CD14-positive monocyte (primary cell): Measurements from ENCODE around the gene ABI1. TPM values are rescaled to one million over a fixed set of nuclear protein-coding genes. Genes with fewer than 3 reads are reported as not detected.
A peak's percentile ranks its signal among the peaks of the same experiment; 100 is the strongest.

ENCODE experiments used
- DNase-seq, 3 donors: peaks; one replicate each; pipeline ENCODE4 v3.0.0-alpha.2; 2011 to 2022
- H2AFZ ChIP-seq: 2 replicates; pipeline ENCODE4 v1.6.0; 2012; ENCODE audit warnings: mild to moderate bottlenecking, low read depth, low read length, inconsistent platforms; ENCODE audit not compliant: insufficient read depth, poor library complexity, severe bottlenecking
- H3K27ac ChIP-seq, 2 donors: 1 replicate in 1 of 2; 2 replicates in 1 of 2; pipeline ENCODE4 v1.5.1; 2012 to 2013; ENCODE audit warnings: low read length in 2 of 2, control low read depth in 1 of 2, inconsistent platforms in 1 of 2, low read depth in 1 of 2, mild to moderate bottlenecking in 1 of 2
- H3K27me3 ChIP-seq, 2 donors: one replicate each; pipeline versions ENCODE4 v1.6.0 to v1.6.1; 2011 to 2013; ENCODE audit warnings: low read length in 2 of 2; ENCODE audit not compliant: control insufficient read depth in 2 of 2, insufficient read depth in 2 of 2
- H3K36me3 ChIP-seq, 2 donors: replicated peaks in 1 of 2; 1 replicate in 1 of 2; 2 replicates in 1 of 2; pipeline versions ENCODE4 v1.5.1 to v1.6.1; 2012 to 2013; ENCODE audit warnings: low read length in 2 of 2, control low read depth in 1 of 2, inconsistent platforms in 1 of 2, mild to moderate bottlenecking in 1 of 2; ENCODE audit not compliant: insufficient read depth in 2 of 2, control insufficient read depth in 1 of 2
- H3K4me1 ChIP-seq, 2 donors: 1 replicate in 1 of 2; 2 replicates in 1 of 2; pipeline versions ENCODE4 v1.5.1 to v1.6.1; 2012 to 2013; ENCODE audit warnings: low read length in 2 of 2, control low read depth in 1 of 2, inconsistent platforms in 1 of 2, mild to moderate bottlenecking in 1 of 2, moderate library complexity in 1 of 2; ENCODE audit not compliant: insufficient read depth in 2 of 2, control insufficient read depth in 1 of 2
- H3K4me2 ChIP-seq: replicated peaks from 2 replicates; pipeline ENCODE3; 2012; ENCODE audit warnings: low read length, moderate library complexity, mild to moderate bottlenecking; ENCODE audit not compliant: poor library complexity, severe bottlenecking; ENCODE audit errors: extremely low read depth
- H3K4me3 ChIP-seq, 3 experiments: fragments of 200-600 bp in 1 of 3; sonication (generic) in 1 of 3; replicated peaks in 1 of 3; 1 replicate in 2 of 3; 2 replicates in 1 of 3; pipeline ENCODE4 v1.5.1; 2011 to 2013; ENCODE audit warnings: low read length in 3 of 3, mild to moderate bottlenecking in 3 of 3, control low read depth in 2 of 3, low read depth in 2 of 3, inconsistent platforms in 1 of 3, moderate library complexity in 1 of 3
- H3K79me2 ChIP-seq: 2 replicates; pipeline ENCODE4 v1.6.0; 2012; ENCODE audit warnings: mild to moderate bottlenecking, control low read depth, inconsistent platforms, low read length, moderate library complexity; ENCODE audit not compliant: insufficient read depth
- H3K9ac ChIP-seq: 2 replicates; pipeline ENCODE4 v1.6.0; 2017; ENCODE audit warnings: low read length, mild to moderate bottlenecking; ENCODE audit not compliant: insufficient read depth, poor library complexity, severe bottlenecking
- H3K9me3 ChIP-seq, 2 donors: replicated peaks in 1 of 2; 1 replicate in 1 of 2; 2 replicates in 1 of 2; pipeline versions ENCODE4 v1.5.1 to v1.6.1; 2012 to 2013; ENCODE audit warnings: low read length in 2 of 2, control low read depth in 1 of 2; ENCODE audit not compliant: control insufficient read depth in 1 of 2, insufficient read depth in 1 of 2
- H4K20me1 ChIP-seq: 2 replicates; pipeline ENCODE4 v1.6.0; 2012; ENCODE audit warnings: mild to moderate bottlenecking, low read length, control low read depth, moderate library complexity; ENCODE audit not compliant: insufficient read depth
- H3K27ac Mint-ChIP-seq, 7 donors: one replicate each; pipeline ENCODE4 v1.8.0; 2020; ENCODE audit warnings: mild to moderate bottlenecking in 7 of 7, mixed read lengths in 7 of 7, moderate library complexity in 6 of 7, inconsistent platforms in 2 of 7
- H3K27me3 Mint-ChIP-seq, 3 donors: one replicate each; pipeline ENCODE4 v1.8.0; 2021 to 2022; ENCODE audit warnings: low read depth in 3 of 3, mild to moderate bottlenecking in 3 of 3, mixed read lengths in 3 of 3, moderate library complexity in 3 of 3, inconsistent platforms in 1 of 3
- H3K36me3 Mint-ChIP-seq, 2 donors: one replicate each; pipeline ENCODE4 v1.8.0; 2020; ENCODE audit warnings: mixed read lengths in 2 of 2, inconsistent platforms in 1 of 2, mild to moderate bottlenecking in 1 of 2
- H3K4me1 Mint-ChIP-seq: one replicate; pipeline ENCODE4 v1.8.0; 2020; ENCODE audit warnings: mild to moderate bottlenecking, mixed read lengths
- H3K4me3 Mint-ChIP-seq, 2 donors: one replicate each; pipeline ENCODE4 v1.8.0; 2020; ENCODE audit warnings: mild to moderate bottlenecking in 2 of 2, mixed read lengths in 2 of 2, moderate library complexity in 1 of 2
- H3K9me3 Mint-ChIP-seq, 7 donors: one replicate each; pipeline ENCODE4 v1.8.0; 2020 to 2022; ENCODE audit warnings: mixed read lengths in 7 of 7, mild to moderate bottlenecking in 6 of 7, moderate library complexity in 6 of 7, inconsistent platforms in 2 of 7
- WGBS: methylation state at CpG from one replicate; pipeline ENCODE4 v1.1.5; 2013; ENCODE audit warnings: missing lambda C conversion rate; ENCODE audit not compliant: insufficient coverage; 5-methylcytosine and 5-hydroxymethylcytosine counted together
- intact Hi-C, 2 donors: fragments of 100-400 bp; cut with micrococcal nuclease; formaldehyde crosslinking; loops; one replicate each; pipeline versions ENCODE4 v1.15.0 to v1.15.1; 2023
- polyA plus RNA-seq, 3 donors: library from polyadenylated mRNA; depleted of rRNA in 1 of 3; unstranded in 2 of 3; stranded (reverse) in 1 of 3; fragments of 300-500 nt in 2 of 3; fragments of >200 nt in 1 of 3; fragmentation: Illumina TruSeq in 2 of 3; gene quantifications; 1 replicate in 2 of 3; 2 replicates in 1 of 3; pipeline ENCODE4 v1.2.3, GENCODE V29; 2012 to 2021
- TF ChIP-seq, protein P1 (sequence below): fragments of 200-600 bp; IDR thresholded peaks from one replicate; pipeline ENCODE4 v1.8.0; 2022; ENCODE audit warnings: antibody characterized with exemption, mild to moderate bottlenecking

The ABI1 gene
- polyA plus RNA-seq, 3 donors = 39.8 to 77.2 (median 61.5) TPM

DNA sequence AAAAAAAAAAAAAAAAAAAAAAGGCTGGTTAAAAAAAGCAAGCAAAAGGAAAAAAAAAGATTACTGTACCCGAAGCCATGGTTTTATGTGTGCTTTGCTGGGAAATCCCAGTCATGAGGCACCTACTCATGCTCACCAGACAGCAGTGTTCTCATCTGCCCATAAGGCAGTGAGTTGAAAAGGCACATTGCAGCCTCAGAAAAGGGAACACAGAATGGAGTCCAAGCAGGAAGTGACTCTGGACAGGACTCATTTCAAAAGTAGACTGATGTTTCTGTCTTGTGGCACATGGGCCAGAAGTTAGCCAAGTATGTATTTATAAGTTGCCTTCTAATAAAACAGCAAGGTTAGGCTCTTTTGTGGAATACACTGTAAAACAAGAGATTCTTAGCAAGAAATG lies 123.0 kb downstream of the ABI1 start:
- Histone ChIP-seq H3K27me3 (no peaks in the 10 kb centered on the region), H3K79me2 (no peaks in the 10 kb centered on the region), H3K27ac (peak overlapping the region; percentile 63 to 81), H3K4me2 (no peak overlapping the region), H4K20me1 (peaks cover under 1% of the 10 kb centered on the region), H3K9ac (no peak overlapping the region), H3K4me3 (no peak overlapping the region), H3K9me3 (no peaks in the 10 kb centered on the region), H2AFZ (no peak overlapping the region), H3K4me1 (peaks cover 4 to 7% of the 10 kb centered on the region in 2 donors), H3K36me3 (peaks cover 71 to 96% of the 10 kb centered on the region in 2 donors)
- Mint-ChIP-seq H3K27me3 (no peaks in the 10 kb centered on the region), H3K36me3 (peaks cover 76 to 94% of the 10 kb centered on the region in 2 donors), H3K4me1 (peaks cover 5% of the 10 kb centered on the region), H3K4me3 (no peak overlapping the region), H3K27ac (peak overlapping the region; percentile 80 to 90 (median 85)), H3K9me3 (no peaks in the 10 kb centered on the region)
- peak; percentile 74 to 96 (median 82) for DNase-seq
- intact Hi-C loops = no loop called here
- no CpG with 5 or more reads among the region's 1 CpG for WGBS
- TF ChIP-seq, protein P1, sequence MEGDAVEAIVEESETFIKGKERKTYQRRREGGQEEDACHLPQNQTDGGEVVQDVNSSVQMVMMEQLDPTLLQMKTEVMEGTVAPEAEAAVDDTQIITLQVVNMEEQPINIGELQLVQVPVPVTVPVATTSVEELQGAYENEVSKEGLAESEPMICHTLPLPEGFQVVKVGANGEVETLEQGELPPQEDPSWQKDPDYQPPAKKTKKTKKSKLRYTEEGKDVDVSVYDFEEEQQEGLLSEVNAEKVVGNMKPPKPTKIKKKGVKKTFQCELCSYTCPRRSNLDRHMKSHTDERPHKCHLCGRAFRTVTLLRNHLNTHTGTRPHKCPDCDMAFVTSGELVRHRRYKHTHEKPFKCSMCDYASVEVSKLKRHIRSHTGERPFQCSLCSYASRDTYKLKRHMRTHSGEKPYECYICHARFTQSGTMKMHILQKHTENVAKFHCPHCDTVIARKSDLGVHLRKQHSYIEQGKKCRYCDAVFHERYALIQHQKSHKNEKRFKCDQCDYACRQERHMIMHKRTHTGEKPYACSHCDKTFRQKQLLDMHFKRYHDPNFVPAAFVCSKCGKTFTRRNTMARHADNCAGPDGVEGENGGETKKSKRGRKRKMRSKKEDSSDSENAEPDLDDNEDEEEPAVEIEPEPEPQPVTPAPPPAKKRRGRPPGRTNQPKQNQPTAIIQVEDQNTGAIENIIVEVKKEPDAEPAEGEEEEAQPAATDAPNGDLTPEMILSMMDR = no peak

DNA sequence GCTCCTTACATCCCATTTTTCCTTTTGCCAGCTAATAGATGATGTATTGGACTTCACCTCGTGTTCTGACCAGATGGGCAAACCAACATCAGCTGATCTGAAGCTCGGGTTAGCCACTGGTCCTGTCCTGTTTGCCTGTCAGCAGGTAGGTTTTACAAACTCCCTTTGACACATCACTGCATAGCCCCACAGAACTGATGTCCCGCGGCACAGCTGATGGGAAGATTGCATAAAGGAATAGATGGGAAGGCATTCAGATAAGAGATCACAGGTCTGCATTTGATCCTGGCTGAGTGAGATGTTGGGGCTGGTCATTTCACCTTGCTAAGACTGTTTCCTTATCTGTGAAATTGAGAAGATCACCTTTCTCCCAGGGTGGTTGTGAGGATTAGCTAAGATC lies 125.3 kb downstream of the ABI1 start:
- Histone ChIP-seq H3K79me2 (no peaks in the 10 kb centered on the region), H2AFZ (no peak overlapping the region), H3K27ac (peak overlapping the region in 1 of 2 donors; percentile 81), H3K27me3 (no peaks in the 10 kb centered on the region), H3K9ac (no peak overlapping the region), H3K36me3 (peaks cover 73 to 94% of the 10 kb centered on the region in 2 donors), H4K20me1 (no peaks in the 10 kb centered on the region), H3K9me3 (no peaks in the 10 kb centered on the region), H3K4me2 (no peak overlapping the region), H3K4me3 (no peak overlapping the region), H3K4me1 (peaks cover 4 to 7% of the 10 kb centered on the region in 2 donors)
- H3K9me3 Mint-ChIP-seq = no peaks in the 10 kb centered on the region
- DNase-seq = no peak
- no peak overlapping the region for H3K4me3 Mint-ChIP-seq
- H3K27ac Mint-ChIP-seq = peak overlapping the region; percentile 1 to 90 (median 60)
- intact Hi-C loops = no loop called here
- WGBS = no CpG with 5 or more reads among the region's 4 CpGs
- H3K4me1 Mint-ChIP-seq = peaks cover 5% of the 10 kb centered on the region
- TF ChIP-seq, protein P1 = no peak
- H3K27me3 Mint-ChIP-seq = no peaks in the 10 kb centered on the region
- peaks cover 69 to 92% of the 10 kb centered on the region in 2 donors for H3K36me3 Mint-ChIP-seq
